GM20431 (cell line): Measurements from ENCODE around the gene NPEPL1.

Experiments
- in situ Hi-C: fragments of 300-500 bp; cut with MseI, MboI; formaldehyde crosslinking; loops from one replicate; pipeline ENCODE4 v1.15.0; 2020; ENCODE audit warnings: low sequenced_read_pairs; ENCODE audit not compliant: unreplicated experiment

NPEPL1 gene

DNA sequence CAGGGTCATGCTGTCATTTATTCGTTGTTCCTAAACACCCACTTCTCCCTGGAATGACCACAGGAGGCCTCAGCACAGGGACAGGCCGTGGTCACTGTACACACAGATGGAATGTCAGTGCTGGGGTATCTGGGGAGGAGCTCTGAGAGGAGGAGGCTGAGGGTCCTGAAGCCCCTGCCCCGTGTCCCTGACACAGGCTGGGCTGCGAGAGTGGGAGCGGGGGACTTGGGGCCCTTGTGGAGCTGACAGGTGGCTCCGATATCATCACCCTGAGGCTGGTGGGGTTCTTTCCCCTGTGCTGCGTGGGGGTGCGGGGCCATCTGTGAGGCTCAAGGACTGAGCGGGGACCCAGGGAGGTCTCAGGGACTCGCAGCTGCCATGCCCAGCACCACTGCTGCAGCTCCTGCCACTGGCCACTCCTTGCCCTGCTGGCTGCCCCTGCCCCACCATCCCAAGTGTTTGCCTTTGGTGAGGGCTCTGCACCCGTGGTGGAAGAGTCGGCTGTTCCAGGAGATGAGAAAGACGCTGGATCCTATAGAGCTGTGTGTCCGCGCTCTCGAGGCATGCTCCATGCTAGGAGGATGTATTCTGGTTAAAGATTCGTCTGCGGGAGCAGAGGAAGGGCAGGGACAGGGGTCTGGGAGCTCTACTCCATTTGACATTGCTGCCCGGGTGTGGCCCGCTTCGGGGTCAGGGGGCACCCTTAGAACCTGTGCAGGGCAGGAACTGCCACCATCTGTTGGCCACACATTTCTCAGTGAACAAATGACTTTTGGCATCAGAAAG is 18.9 kb downstream of the NPEPL1 start:
- in situ Hi-C loops, result no loop called here

DNA sequence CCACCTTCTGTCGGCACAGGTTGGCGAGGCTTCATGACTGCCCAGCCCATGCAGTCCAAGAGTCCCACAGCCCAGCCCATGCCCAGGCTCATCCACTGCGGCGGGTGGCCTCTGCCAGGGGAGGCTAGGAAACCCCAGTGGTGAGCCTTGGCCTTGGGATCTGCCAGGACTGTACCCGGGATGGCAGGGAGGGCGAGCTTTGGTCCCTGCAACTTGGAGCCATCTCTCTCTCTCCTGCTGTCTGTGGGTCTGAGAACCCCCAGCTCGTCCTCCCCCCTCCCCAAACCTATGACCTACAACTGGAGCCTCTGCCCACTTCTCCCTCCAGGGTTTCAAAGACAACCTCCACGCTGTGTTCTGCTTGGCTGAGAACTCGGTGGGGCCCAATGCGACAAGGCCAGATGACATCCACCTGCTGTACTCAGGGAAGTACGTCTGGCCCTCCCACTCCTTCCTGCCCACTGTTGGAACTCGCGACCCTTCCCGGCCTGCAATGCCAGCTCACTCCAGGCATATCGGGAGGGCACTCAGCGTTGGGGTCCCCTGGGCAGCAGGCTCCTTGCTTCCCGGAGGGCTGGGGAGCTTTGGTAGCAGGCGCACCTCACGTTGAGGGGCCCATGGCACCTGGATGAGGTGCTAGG is 19.7 kb downstream of the NPEPL1 start:
- in situ Hi-C loops, result no loop called here

DNA sequence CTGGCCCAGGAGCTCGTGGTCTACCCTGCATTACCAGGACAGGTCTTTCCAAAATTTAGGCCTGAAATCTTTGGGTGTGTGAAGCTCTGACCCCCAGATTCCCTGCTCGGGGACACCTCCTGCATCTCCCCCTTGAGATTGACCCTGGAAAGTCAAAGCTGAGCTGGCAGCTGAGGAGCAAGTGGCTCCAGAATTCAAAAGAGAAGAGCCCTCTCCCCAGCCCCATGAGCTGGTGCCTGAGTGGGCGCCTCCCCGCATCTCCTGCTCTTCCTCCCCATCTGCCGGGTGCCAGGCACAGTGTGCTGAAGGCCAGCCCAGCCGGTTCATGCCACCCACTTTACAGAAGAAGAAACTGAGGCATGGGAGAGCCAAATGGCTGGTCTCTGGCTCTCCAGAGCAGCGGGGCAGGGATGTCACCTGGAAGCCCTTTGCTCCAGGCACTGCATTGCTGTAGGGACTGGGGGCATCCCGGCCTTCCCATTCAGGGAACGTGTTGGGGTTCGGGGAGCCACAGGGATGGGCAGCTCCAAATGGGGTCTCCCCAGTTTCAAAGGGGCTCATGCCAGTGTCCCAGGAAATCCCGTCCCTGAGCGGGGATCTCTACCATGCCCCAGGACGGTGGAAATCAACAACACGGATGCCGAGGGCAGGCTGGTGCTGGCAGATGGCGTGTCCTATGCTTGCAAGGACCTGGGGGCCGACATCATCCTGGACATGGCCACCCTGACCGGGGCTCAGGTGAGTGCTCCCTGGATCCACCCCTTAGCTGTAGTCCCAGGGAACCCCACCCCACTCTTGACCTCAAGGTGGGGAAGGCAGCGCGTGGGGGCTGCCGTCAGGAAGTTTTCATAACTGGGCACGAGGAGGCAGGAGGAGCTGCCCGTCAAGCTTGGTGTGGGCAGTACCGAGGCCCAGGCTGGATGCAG is 20.5 kb downstream of the NPEPL1 start:
- in situ Hi-C loops, result no loop called here

DNA sequence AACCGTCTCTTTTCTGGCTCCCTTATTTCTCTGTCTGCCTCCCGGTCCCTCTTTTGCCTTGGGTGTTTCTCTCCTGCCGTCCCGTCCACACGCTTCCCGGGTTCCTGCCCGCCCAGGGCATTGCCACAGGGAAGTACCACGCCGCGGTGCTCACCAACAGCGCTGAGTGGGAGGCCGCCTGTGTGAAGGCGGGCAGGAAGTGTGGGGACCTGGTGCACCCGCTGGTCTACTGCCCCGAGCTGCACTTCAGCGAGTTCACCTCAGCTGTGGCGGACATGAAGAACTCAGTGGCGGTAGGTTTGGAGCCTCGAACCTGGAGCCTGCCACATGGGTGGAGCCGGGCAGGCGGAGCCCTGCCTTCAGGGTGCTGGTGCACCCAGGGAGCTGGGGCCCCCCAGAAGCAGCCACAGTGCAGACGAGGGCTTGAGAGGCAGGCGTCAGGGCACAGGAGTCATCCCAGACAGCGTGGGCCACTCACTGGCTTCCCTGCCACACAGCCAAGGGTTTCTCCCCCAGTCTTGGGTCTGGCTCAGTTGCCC is 21.3 kb downstream of the NPEPL1 start:
- in situ Hi-C loops, result no loop called here

DNA sequence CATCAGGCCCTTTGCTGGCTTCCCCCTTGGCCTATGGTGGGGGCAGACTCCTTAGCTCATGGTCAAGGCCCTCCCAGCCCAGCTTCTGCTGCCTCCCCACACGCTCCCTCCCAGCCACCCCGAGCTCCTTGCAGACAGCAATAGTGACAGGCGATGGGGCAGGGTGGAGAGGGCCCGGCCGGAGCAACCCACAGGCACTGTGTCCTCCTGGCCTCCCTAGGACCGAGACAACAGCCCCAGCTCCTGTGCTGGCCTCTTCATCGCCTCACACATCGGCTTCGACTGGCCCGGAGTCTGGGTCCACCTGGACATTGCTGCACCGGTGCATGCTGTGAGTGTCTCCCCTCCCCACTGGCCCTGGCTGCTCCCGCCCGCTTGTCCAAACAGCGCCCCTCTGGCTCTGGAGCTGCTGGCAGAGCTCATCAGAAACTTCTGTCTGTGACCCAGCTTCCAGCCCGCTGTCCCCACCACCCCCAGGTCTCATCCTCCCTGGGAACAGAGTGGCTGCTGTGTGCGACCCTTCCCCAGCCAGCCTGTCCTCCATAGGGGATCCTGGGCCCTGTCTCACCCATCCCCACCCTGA is 21.8 kb downstream of the NPEPL1 start:
- in situ Hi-C loops, result no loop called here

DNA sequence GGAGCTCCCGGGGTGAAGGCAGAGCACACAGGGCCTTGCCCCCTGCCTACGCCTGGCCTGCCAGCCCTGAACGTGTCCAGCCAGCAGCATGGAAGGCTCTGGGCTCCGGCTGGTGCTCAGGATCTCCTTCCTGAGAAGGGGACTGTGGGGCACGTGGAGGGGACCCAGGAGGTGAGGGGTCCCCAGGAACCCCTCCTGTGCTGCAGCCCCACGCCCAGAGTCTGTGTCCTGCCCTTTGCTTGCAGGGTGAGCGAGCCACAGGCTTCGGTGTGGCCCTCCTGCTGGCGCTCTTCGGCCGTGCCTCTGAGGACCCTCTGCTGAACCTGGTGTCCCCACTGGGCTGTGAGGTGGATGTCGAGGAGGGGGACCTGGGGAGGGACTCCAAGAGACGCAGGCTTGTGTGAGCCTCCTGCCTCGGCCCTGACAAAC is 22.3 kb downstream of the NPEPL1 start:
- in situ Hi-C loops, result no loop called here

- in situ Hi-C loops, result no loop called here
Measured at GRCh38 chr20:58715391-58715800, 22.8 kb downstream of the NPEPL1 start.

- in situ Hi-C loops, result no loop called here
Measured at GRCh38 chr20:58715801-58716475, 23.3 kb downstream of the NPEPL1 start.

GRCh38 chr20:58716476-58717277 is 24.1 kb downstream of the NPEPL1 start:
- in situ Hi-C loops, result no loop called here

DNA sequence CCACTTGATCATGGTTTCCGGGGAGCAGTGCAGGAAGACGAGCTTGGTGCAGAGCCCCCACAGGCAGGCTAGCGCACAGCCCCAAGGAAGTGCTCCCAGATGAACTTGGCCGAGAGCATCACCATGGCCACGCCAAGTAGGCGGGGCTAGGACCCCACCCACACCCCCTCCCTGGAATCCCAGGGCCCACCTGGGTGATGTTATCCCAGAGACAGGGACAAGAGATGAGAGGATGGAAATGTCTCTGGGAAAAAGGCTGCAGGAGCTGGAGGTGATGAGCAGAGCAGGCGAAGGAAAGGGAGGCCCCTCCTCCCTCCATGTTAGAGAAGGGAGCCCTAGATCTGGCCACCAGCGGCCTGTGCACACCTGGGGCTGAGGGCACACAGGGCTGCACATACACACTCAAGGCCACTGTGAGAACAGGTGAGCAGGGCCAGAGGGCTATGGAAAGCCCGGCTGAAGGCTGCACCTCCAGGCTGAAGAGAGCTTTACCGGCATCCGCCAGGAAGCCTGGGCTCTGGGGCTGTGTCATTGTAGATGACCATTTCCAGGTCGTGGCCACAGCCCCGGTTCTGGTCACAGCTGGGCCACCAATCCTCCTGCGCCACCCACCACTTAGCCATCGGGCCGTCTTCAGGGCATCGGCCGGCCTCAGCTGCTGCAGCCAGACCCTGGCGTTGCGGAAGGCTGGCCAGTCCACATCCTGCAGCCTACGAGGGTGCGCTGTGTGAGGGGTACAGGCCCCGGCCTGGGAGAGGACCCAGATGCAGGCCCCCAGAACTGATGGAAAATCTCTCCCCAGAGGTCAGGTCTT is 24.9 kb downstream of the NPEPL1 start:
- in situ Hi-C loops, result no loop called here

GRCh38 chr20:58718121-58718563 is 25.5 kb downstream of the NPEPL1 start:
- in situ Hi-C loops, result no loop called here

- in situ Hi-C loops, result no loop called here
Measured at GRCh38 chr20:58718729-58719128, 26.1 kb downstream of the NPEPL1 start.

DNA sequence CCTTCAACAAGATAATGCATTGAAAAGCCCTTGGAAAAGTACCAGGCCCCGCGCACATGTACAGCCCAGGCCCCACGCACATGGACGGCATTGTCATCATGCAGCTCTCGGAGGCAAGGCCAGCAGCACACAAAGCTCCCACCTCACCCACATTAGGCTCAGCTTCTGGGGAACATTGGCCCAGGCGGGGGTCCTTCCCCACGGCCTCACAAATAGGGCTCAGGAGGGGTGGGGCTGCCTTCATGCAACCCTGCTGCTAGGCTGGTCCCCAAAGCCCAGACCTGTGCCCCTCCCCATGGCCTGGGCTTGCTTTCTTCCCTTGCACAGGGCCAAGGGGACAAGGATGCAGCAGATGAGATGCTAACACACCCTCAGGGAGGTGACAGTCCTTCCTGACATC is 26.7 kb downstream of the NPEPL1 start:
- in situ Hi-C loops, result no loop called here

GRCh38 chr20:58719971-58720371 is 27.4 kb downstream of the NPEPL1 start:
- in situ Hi-C loops, result no loop called here

DNA sequence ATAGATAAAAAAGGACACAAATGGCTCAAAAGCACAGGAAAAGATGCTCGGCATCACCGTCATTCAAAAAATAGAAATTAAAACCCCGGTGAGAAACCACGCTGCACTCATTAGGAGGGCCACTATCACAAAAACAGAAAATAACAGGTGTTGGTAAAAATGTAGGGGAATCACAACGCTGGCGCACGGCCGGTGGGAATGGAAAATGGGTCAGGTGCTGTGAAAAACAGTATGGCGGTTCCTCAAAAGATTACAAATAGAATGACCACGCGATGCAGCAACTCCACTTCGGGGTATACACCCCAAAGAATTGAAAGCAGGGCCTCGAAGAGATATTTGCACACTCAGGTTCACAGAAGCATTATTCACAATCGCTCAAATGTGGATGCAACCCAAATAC is 28.3 kb downstream of the NPEPL1 start:
- in situ Hi-C loops, result no loop called here

GRCh38 chr20:58721951-58722778 is 29.6 kb downstream of the NPEPL1 start:
- in situ Hi-C loops, result no loop called here
